DND-41 (cell line): ENCODE results near the gene STAU1.
"Not testable (repeated sequence)": the region's sequence is repeated elsewhere in the genome, so short reads cannot be mapped to it uniquely, and the experiment has no call there.

ENCODE experiments used
- CTCF ChIP-seq: IDR thresholded peaks from 2 replicates; pipeline ENCODE4 v1.5.1; 2012; ENCODE audit warnings: borderline replicate concordance, low read length, moderate library complexity, mild to moderate bottlenecking; ENCODE audit not compliant: poor library complexity, severe bottlenecking; ENCODE audit errors: extremely low read depth
- EZH2 ChIP-seq: IDR thresholded peaks from 3 replicates; pipeline ENCODE4 v1.6.1; 2012; ENCODE audit warnings: borderline replicate concordance, low read depth, mild to moderate bottlenecking, moderate library complexity, low read length, inconsistent platforms; ENCODE audit not compliant: severe bottlenecking

DNA sequence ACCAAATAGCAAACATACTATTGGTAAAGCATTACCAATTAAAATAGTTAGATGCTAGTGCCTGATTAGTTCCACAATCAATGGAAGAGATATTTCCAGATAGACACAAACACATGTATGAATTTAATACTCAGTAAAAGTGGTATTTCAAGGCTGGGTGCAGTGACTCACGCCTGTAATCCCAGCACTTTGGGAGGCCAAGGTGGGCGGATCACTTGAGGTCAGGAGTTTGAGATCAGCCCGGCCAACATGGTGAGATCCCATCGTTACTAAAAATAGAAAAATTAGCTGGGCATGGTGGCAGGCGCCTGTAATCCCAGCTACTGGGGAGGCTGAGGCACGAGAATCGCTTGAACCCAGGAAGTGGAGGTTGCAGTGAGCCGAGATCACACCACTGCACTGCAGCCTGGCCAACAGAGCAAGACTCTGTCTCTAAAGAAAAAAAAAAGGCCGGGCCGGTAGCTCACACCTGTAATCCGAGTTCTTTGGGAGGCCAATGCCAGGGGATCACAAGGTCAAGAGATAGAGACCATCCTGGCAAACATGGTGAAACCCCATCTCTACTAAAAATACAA is 4.9 kb upstream of the STAU1 start:
- TF ChIP-seq CTCF, EZH2: not testable (repeated sequence)
